Fibroblast of the aortic adventitia (primary cell): ENCODE measurements around the gene GLDC. TPM values are rescaled to one million over a fixed set of nuclear protein-coding genes. Genes with fewer than 3 reads are reported as not detected.
"Not testable (repeated sequence)": the region's sequence is repeated elsewhere in the genome, so short reads cannot be mapped to it uniquely, and the experiment has no call there.

Experiments
- DNase-seq: peaks from one replicate; pipeline ENCODE4 v3.0.0-alpha.2; 2010; ENCODE audit warnings: low read depth
- H3K4me3 ChIP-seq: 2 replicates; pipeline ENCODE4 v1.5.1; 2011; ENCODE audit warnings: low read depth, mild to moderate bottlenecking, control low read depth, low read length, moderate library complexity
- CTCF ChIP-seq: IDR thresholded peaks from 2 replicates; pipeline ENCODE4 v1.5.1; 2011; ENCODE audit warnings: mild to moderate bottlenecking, low read length, control low read depth, inconsistent platforms; ENCODE audit not compliant: insufficient read depth
- total RNA-seq: library from RNA; depleted of rRNA; stranded (reverse); fragments of >200 nt; gene quantifications from 2 replicates; pipeline ENCODE4 v1.2.3, GENCODE V29; 2012; ENCODE audit warnings: low replicate concordance

Gene GLDC
- total RNA-seq, 1 donor: 1.8 TPM

DNA sequence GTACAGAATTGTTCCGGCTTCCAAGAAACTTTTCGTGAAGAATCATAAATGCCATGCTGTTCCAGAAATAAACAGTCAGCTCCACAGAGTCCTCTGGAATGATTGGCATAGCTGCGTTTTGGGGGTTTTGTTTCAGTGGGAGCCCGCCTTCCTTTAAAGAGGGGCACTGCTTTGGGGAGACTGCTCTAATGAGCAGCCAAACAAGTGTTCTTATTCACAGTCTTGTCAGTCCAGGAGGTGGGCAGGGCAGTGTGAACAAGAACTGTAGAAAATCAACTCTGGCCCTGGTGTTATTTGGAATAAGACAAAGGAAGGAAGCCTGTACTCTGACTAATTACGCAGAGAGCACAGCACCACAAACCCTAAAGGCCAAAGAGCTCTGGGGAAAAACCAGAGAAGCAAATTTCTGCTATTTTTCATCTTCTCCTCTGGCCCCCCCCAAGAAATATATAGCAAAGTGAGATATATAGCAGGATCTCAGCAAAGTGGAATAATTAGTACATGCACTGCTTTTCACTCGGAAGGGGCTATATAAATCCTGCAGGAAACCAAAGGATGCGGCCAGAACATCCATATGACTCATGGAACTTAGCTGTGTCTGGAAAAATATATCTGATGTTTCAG, 92.9 kb downstream of the GLDC start:
- no peak for TF ChIP-seq CTCF
- peak; percentile 32 for DNase-seq
- H3K4me3 ChIP-seq: no peak overlapping the region

DNA sequence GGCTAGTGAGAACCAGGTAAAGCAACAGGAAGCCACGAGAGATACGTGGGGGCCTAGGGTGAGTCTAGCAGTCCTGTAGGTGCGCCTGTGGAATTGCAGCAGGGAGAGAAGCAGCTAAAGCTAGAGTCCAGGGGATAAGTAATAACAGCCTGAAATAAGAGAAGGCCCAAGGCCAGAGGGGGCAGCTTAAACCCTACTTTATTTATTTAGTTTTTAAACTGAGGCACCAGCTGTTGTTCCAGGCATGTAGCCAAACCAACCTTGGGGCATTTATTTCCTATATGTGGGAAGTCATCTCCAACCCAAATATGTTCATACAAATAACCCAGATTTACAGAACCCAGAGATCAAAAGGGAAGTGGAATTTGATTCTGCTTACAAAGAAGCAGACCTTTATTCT, 93.5 kb downstream of the GLDC start:
- peak; percentile 51 for DNase-seq
- H3K4me3 ChIP-seq: no peak overlapping the region
- peak; percentile 35 for TF ChIP-seq CTCF

DNA sequence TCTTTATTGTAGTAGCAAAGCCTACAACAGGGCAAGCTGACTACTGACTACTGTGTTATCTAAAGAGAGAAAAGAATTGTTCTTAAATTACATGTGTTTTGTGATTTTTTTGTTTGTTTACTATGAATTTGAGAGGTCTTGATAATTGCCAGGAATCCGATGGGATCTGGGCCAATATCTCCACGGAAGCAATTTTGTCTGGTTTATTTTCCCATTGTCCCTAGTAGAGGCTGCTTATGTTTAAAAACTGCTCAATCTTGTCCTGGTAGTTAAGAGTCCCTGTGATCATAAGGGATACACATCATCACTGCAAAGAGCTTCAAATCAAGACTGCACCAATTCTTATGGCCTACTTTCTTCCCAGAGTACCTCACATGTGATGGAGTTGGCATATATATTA, 94.4 kb downstream of the GLDC start:
- TF ChIP-seq CTCF: no peak
- DNase-seq: no peak
- H3K4me3 ChIP-seq: no peak overlapping the region

GRCh38 chr9:6549106-6549800, 96.3 kb downstream of the GLDC start:
- DNase-seq: no peak
- TF ChIP-seq CTCF: no peak

GRCh38 chr9:6545017-6545691, 100.4 kb downstream of the GLDC start:
- DNase-seq: no peak
- no peak for TF ChIP-seq CTCF
- no peak overlapping the region for H3K4me3 ChIP-seq

More at GRCh38 chr9:6549106-6549800, 96.3 kb downstream of the GLDC start:
- no peak overlapping the region for H3K4me3 ChIP-seq

GRCh38 chr9:6543204-6543603, 102.3 kb downstream of the GLDC start:
- DNase-seq: no peak
- no peak overlapping the region for H3K4me3 ChIP-seq
- TF ChIP-seq CTCF: no peak

DNA sequence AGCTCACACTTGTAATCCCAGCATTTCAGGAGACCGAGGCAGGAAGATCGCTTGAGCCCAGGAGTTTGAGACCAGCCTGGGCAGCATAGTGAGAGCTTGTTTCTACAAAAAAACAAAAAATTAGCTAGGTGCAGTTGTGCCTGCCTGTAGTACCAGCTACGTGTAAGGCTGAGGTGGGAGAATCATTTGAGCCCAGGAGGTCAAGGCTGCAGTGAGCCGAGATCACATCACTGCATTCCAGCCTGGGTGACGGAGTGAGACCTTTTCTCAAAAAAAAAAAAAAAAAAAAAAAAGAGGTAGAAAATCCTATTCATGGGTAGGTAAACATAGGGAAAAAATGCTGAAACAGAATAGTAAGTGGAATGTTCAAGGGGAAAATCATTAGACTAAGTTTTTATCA, 102.9 kb downstream of the GLDC start:
- not testable (repeated sequence) for H3K4me3 ChIP-seq, DNase-seq
